GM18867 (cell line): ENCODE measurements around the gene HMGB4.

Source experiments
- ATAC-seq: cut with Tn5 transposase; IDR thresholded peaks from one replicate; pipeline ENCODE4 v1.9.1; 2021; ENCODE audit warnings: mild to moderate bottlenecking, moderate library complexity; ENCODE audit not compliant: unreplicated experiment

Gene HMGB4, protein sequence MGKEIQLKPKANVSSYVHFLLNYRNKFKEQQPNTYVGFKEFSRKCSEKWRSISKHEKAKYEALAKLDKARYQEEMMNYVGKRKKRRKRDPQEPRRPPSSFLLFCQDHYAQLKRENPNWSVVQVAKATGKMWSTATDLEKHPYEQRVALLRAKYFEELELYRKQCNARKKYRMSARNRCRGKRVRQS

DNA sequence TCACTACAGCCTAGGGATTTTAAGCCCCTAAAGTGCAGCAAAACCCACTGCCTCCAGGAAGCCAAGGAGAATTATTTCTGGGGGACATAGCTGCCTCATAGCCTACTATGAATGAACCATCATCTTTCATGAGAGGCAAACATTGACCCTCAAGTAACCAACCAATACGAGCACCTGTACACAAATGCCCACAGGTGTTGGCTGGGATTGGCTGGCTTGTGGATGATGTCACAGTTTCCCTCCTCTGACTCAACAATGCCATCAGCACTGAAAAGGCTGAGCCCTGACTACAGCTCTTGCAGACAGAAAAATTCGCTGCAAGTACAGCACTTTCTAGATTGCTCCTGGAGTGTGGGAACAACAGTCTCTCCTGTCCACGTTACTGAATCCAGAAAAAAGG lies at the start of gene HMGB4:
TSS of gene HMGB4 (plus strand) at position 301 of the 400 bp plus-strand sequence. CDS start 113 bp downstream, outside the sequence.
- no peak for ATAC-seq

DNA sequence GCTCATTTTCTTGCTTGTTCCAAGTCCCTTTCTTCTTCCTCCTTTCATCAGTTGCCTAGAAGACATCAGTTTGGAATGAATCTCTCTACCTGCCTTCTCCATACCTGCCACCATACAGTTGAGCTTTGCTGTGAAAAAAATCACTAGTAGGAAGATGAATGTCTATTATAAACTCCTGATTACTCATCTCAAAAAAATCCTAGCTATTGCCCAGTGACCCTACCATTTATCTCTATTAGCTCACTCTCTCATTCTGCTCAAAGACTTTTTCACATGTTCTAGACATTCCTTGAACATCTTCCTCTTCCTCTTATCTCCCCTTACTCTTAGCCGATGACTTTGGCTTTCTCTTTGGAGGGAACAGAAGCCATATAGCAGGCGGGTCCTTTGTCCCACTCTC lies 49.7 kb upstream of the HMGB4 start:
- ATAC-seq = no peak

DNA sequence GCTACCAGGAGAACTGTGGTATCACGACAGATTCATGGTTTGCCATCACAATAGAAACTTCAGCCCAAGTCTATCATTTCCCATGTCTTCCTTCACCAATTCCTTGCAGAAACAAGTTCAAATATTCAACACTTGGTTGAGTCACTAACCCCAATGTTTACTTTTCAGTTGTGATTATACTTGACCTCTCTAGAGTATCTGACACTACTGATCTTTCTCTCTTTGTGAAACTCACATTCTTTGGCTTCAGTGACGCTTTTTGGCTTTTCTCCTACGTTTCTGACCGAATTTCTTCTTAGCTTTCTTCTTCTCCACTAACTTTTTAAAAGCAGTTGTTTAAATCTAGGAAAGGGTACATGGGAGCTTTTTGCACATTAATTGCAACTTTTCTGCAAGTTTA lies 48.8 kb upstream of the HMGB4 start:
- ATAC-seq = no peak

DNA sequence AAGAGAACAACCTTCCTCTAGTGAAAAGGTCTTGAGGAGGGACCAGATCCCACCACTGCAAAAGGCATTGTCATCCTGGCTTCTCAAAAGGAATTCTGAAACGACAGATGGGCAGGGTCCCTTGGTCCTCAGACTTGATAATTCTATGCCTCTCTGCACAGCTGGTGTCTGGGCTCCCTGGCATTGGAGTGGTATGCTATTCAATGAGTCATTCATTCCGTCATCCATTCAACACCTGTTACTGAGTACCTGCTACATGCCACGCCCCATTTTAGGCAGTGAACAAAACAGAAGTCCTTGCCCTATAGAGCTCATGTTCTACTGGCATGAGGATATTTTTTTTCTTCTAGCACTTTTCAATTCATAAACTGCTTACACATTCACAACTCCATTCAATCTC lies 45.8 kb upstream of the HMGB4 start:
- no peak for ATAC-seq

DNA sequence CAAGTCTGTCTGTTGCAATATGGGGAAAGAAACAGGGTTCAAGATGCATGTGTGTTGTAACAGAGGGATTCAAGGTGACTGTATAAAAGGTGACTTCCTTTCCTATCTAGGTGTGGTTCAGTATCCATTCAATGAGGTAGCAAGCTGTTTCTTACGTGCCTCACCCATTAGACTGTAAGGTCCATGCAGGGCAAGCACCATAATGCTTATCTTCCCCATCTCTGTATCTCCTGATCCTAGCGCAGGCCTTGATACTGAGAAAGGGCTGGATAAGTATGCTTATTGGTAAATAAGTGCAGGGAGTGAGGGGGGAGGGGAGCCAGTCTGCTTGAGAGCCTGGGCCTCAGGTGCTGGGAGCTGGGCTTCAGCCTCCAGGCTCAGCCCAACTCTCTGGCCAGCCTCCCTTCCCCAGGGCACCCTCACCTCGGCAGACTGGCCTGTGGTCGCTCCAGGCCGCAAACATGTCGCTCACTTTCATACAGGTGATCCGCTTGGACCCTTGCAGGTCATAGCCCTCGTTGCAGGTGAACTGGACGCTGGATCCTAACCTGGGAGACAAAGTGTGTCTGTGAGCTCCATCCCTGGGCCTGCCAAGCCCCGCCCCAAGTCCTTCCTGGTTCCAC lies 44.5 kb upstream of the HMGB4 start:
- ATAC-seq = no peak

DNA sequence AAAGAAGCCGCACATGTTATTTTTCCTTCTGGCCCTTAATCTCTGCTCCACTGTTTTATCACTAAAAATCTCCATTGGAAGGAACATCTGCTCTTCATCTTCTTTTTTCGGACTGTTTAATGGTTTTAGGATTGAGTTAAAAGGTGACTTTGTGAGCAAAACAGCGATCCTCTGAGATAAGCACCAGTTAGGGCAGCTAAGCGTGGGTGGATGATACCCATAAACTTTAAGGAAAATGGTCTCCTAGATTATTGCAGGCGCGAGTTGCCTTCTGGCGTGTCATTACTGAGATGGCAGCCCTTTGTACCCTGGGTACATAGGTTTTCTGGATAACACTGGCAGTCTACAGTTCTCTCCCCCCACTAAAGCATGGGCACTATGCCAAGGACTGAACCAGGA lies 44.0 kb upstream of the HMGB4 start:
- no peak for ATAC-seq

DNA sequence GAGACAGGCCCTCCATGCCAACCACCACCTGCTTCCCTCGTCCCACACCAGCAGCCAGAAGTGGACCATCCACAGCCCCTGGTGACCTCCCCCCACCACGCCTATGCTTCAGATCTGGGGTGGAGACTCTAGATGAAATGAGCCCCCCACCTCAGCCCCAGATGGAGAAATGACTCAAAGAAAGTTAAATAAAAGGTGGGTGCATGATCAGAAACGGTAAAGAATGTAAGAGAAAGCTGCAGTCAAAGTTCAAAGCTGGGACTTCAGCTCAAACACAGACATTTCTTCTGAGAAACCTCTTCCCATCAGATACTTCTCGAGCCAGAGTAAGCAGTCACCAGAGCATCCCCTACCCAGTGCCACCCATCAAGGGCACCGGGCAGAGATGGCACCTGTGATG lies 43.1 kb upstream of the HMGB4 start:
- ATAC-seq = no peak

DNA sequence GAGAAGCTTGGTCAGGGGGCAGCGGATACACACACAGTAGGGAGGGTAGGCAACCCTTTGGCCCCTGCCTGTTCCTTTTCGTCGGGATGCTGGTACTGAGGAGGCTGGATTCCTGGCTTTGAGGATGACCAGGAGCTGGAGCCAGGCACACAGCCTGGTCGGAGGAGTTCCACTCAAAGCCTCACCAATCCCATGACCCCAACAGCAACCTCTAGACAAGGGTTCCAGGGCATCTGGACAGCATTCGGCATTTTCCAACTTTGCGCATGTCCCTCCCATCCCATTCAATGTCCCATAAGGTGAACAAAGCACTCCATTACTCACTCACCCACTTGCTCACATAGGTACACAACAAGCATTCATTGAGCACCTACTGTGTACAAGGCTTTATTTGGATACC lies 42.6 kb upstream of the HMGB4 start:
- ATAC-seq = no peak

DNA sequence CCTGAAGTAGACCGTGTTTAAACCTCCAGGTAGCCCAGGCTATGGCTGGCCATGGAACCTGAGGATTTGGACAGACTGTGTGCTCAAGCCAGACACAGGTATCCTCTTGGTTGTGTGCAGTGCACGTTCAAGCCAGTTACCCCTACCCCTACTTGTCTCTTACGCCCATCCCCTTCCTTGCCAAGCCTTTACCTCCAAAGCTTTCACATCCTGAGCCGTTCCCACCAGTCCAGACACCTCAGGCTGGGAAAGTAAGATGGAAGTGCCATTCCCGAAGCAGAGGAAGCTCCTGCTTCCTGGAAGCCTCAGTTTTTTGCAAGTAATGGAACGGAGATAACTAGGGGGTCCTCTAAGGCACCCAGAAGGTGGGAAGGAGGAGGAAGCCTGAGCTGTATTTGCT lies 41.5 kb upstream of the HMGB4 start:
- ATAC-seq = no peak

DNA sequence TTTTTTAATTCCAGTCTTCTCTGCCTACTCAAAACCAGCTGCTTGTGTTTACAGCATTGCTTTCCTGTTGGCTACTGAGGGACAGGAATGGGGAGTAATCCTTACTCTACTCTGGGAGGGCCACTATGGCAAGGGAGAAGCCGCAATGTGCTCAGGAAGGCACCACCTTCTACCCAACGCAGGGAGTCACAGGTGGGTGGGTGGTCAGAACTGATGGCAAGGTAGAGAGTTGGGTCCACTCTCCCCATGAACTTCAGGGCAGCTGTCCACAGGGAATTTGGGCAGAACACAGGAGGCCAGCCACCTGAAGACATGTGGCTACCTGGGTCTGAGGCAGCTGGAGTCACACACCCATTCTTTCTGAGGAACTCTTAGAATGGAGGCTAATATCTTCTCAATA lies 40.5 kb upstream of the HMGB4 start:
- ATAC-seq = no peak

DNA sequence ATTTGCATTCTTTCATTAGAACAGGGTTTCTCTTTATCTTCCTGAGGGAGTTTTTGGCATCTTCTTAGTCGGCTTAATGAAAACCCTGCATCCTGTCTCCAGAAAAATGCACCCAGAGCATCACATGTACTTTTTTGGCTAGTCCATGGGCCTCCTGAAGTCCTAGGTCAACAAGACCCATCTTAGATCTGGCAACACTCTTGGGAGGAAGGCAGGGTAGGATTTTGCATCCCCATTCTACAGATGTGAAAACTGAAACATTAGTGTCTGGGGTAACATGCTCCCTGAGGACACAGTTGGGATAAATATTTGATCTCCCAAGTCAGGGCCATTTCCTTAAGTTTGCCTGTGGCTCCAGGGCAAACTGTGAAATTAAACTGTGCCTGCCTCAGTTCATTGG lies 40.0 kb upstream of the HMGB4 start:
- ATAC-seq = no peak

DNA sequence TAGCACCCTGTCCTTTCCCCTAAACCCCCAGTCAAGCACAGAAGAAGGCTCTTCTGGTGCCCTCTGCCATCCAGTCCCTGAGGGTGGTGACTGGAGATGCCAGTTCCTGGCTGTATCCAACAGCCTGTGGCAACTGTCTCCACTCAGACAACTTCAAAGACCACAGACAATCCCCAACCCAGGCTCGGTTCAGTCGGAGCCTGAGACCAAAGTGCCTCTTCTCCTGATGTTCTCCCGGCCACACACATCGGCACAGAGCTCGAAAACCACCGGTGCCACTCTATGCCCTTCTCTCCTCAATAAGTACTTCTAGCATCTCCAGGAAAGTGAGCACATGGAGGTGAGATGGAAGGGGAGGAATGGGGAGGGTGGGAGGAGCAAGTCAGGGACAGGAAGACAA lies 39.6 kb upstream of the HMGB4 start:
- no peak for ATAC-seq

DNA sequence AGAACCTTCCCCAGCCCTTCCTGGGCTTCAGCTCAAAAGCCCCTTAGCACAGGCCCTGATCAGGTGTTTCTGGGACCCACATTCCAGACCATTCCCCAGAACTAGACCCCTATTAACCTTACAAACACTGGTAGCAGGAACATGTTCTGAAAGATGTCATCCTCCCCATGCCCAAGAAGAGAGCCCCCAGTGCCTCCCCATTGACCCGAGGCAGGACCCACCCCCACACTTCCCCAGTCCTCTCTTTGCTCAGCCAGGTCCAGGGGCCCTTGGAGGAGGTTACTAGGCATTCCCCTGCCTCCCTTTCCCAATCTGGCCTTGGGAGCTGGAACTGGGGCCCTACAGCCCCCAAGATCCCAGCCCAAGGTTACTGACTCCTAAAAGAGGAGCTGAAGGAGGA lies 38.9 kb upstream of the HMGB4 start:
- ATAC-seq = no peak

DNA sequence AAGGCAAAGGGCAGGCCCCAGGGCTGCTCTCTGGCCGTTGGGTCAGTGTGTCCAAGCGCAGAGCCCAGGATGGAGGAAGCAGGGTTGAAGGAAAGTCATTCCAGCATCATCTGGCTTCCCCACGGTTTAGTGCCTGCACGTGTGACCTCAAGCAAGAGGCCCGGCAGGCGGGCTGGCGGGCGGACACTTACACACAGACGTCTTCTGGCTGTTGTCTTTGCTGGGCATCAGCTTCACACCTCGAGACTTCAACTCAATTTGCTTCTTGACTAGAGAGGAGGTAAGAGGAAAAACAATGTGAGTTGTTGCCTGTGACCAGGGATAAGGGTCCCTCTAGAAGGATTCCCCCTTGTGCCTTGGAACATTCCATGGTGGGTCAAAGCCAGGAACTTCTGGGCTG lies 38.4 kb upstream of the HMGB4 start:
- no peak for ATAC-seq

DNA sequence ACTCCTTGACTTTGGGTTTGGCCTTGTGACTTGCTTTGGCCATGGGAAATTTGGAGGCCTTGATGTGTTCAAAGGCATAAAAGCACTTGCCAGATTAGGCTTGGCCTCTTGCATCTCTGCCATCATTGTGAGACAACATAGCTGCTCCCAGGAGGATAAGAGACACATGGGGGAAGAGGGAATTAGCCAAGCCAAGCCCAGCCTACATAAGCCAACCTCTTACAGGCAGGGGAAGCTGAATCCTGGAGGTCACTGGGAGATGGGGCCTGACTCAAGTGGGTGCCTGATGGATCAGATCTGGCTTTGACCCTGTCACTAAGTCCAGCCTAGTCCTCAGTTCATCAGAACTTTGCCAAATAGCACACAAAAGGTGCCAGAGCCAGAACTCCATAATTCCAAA lies 37.6 kb upstream of the HMGB4 start:
- ATAC-seq = no peak

DNA sequence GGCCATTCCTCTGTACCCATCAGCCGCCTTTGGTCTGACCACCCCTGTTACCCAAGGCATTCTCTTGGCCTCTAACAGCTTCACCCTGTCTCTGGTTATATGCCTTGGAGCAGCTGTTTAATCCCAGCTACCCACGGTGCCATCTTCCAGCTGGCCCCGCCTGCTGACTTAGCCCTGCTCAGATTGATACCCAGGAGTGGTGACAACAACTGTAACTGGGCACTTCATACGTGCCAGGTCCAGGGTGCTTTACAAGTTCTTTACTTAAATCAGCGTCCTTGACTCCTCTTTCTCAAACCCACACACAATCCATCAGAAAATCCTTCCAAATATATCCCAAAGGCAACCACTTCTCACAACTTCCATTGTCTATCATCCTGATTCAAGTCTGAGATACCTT lies 37.2 kb upstream of the HMGB4 start:
- ATAC-seq = no peak

DNA sequence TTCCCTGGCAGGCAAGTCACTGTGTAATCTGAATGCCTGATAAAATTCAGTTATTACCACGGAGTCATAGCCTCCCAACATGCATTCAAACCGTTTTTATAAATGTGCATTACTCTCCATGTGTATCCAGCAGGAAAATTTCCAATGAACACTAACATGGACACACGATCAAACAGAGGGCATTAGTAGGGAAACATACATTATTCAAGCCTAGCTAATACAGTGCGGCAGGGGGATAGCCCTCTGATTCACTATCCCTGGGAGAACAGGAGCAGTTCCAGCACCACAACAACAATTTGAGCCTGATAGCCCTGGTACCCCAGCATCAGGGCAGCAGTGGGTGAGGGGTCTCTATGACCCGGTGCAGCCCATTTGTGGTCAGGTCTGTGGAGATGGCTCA lies 35.8 kb upstream of the HMGB4 start:
- ATAC-seq = no peak

DNA sequence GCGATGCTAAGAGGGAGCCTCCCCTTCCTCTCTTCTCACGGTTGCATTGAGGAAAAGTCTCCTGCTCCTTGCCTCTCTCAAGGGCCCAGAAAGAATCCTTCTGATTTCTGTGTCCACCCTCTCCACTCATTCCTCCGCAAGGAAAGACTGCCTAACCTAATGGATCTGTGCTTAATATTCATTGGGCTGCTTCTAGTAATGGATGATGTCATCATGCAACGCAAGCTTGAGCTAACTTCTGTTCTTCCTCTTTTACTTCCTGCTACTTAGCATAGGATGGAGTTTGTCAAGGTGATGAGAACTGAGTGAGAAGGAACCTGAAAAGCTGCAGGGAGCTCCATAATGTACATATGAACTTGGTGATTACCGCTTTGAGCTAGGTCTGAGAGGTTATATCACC lies 35.2 kb upstream of the HMGB4 start:
- no peak for ATAC-seq

DNA sequence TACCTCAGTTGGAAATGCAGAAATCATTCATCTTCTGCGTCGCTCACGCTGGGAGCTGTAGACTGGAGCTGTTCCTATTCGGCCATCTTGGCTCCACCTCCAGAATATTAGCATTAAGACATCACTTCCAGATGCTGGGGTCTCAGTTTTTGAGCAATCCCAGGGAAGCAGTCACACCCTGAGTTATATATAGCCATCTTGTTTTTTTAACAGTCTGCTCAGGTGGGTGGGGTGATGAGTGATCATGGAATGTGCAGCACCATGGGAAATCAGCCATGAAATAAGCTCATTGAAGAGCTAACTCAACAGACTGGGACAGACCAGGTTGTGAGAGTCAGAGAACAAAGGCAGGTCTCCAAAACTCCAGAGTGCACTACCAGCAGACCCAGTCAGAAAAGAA lies 27.0 kb upstream of the HMGB4 start:
- ATAC-seq = no peak

DNA sequence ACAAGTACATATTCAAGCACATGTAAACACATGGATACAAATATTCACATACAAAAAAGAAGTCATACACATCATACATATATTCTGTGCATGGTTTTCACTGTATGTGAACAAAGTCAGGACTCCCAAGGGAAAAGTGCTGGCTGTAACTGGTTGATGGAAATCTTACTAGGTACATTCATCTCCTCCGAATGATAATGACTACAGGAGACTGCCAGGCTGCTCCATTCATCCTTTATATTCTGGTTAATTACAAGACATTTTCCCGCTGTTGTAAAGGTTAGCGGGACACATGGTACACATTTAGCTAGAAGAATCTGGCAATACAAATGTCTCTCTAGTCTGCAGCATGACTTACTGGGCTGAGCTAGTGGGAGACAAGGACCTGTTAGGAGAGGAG lies 26.2 kb upstream of the HMGB4 start:
- ATAC-seq = no peak

DNA sequence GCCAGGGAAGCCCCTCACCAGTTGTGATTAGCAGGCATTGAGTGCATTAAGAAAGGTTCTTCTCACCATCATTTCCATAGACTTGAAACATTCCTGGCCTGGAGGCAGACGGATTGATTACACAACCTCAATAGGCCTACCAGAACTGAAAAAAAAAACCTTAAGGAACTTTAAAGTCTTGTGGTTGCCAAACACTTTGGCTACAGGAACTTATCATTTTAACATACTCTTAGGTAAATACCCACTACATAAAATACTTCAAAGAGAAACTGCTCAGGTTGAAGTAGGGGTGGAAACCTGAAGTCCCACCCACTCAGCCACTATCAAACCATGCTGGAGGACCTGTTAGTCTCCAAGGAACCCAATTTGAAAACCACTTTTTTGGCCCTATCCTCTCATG lies 22.4 kb upstream of the HMGB4 start:
- no peak for ATAC-seq

DNA sequence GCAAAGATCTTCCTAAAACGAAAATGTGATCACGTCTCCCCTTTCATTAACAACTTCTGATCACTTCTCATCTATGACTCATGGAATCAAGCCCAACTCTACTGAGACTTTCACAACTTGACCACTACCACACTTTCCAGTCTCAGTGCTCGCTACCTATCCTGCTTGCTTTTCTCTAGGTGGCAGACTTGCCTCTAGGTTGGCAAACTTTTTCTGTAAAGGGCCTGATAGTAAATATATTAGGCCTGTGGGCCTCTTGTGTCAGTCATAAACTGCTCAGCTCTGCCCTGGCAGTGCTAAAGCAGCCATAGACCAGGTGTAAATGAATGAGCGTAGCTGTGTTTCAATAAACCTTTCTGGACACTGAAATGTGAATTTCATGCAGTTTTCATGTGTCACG lies 21.5 kb upstream of the HMGB4 start:
- no peak for ATAC-seq

DNA sequence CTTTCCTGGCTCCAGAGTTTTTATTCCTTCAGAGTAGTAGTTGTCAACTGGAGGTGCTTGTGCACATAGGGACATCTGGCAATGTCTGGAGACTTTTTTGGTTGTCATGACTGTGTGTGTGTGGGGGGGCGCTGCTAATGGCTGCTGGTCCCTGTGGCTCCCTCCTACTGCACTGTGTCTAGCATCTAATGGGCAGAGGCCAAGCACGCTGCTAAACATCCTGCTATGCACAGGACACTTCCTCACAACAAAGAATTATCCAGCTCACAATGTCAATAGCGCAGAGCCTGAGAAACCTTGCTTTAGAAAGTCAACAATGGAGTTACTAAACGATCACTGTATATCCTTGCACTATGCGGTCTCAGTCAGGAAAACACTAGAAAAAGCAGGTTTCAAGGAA lies 19.7 kb upstream of the HMGB4 start:
- ATAC-seq = no peak
